Peyer's patch (tissue), 4 donors: ENCODE results near the gene SAMD7.

ENCODE experiments used
- CTCF ChIP-seq, 6 experiments: fragments of 450-650 bp in 4 of 6; fragments of 200-600 bp in 2 of 6; sonication (generic) in 1 of 6; IDR thresholded peaks; one replicate each; pipeline ENCODE4 v1.5.1; 2017 to 2019; ENCODE audit warnings: antibody characterized with exemption in 6 of 6, mild to moderate bottlenecking in 3 of 6, moderate library complexity in 1 of 6
- POLR2A ChIP-seq, 2 donors: fragments of 450-650 bp; IDR thresholded peaks; one replicate each; pipeline ENCODE4 v1.5.1; 2017; ENCODE audit warnings: antibody characterized with exemption in 2 of 2, mild to moderate bottlenecking in 2 of 2, moderate library complexity in 2 of 2

DNA sequence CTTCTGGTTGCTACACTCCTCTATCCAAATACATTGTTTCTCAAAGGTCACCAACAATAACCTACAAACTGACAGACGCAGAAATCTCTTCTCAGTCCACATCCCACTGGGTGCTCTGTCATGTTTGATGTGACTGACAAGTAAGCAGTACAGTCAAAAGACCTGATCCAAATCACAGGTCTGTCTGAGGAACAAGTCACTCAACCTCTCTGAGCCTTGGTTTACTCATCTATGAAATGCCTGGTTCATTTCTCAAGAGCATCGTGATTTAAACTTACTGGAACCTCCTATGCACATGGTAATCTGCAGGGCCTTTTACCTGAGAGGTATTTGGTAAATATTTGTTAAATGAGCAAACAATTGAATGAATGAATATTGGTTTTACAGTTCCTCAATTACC is 47.1 kb upstream of the SAMD7 start:
- TF ChIP-seq CTCF (IDR thresholded peaks at IDR 0.05) (no peak), POLR2A (IDR thresholded peaks at IDR 0.05) (no peak)
